22Rv1 (cell line): Measurements from ENCODE around the gene OR2B2.

Experiments used
- CTCF ChIP-seq: fragments of 450-650 bp; IDR thresholded peaks from 2 replicates; pipeline ENCODE4 v1.5.1; 2017; ENCODE audit warnings: mild to moderate bottlenecking
- ZFX ChIP-seq: fragments of 450-650 bp; IDR thresholded peaks from 2 replicates; pipeline ENCODE4 v1.6.1; 2017; ENCODE audit warnings: antibody characterized with exemption, borderline replicate concordance

GRCh38 chr6:27873021-27873940 is 38.9 kb downstream of the OR2B2 start:
- TF ChIP-seq CTCF (no peak), ZFX (no peak)
